Liver (tissue), 9 donors: ENCODE measurements around the gene MYO9A. TPM values are rescaled to one million over a fixed set of nuclear protein-coding genes. Genes with fewer than 3 reads are reported as not detected.

Source experiments
- DNase-seq: peaks from one replicate; pipeline ENCODE4 v3.0.0-alpha.2; 2017; ENCODE audit warnings: low spot score
- H3K27ac ChIP-seq, 2 donors: one replicate each; pipeline ENCODE4 v1.7.0; 2013; ENCODE audit warnings: inconsistent platforms in 2 of 2, low read length in 2 of 2, control low read depth in 1 of 2, low read depth in 1 of 2, mild to moderate bottlenecking in 1 of 2
- H3K27me3 ChIP-seq, 4 donors: one replicate each; pipeline versions ENCODE4 v1.6.1 to v1.7.0; 2013; ENCODE audit warnings: low read length in 3 of 4, inconsistent platforms in 1 of 4, mild to moderate bottlenecking in 1 of 4, moderate library complexity in 1 of 4; ENCODE audit not compliant: control insufficient read depth in 4 of 4, insufficient read depth in 4 of 4
- H3K36me3 ChIP-seq, 4 donors: one replicate each; pipeline versions ENCODE4 v1.6.1 to v1.7.0; 2013; ENCODE audit warnings: low read length in 3 of 4, mild to moderate bottlenecking in 3 of 4, low read depth in 1 of 4, moderate library complexity in 1 of 4; ENCODE audit not compliant: control insufficient read depth in 4 of 4, insufficient read depth in 3 of 4
- H3K4me1 ChIP-seq, 4 donors: one replicate each; pipeline versions ENCODE4 v1.6.1 to v1.7.0; 2013; ENCODE audit warnings: low read length in 3 of 4, mild to moderate bottlenecking in 3 of 4, moderate library complexity in 1 of 4; ENCODE audit not compliant: control insufficient read depth in 4 of 4, insufficient read depth in 4 of 4
- H3K4me3 ChIP-seq, 3 donors: one replicate each; pipeline versions ENCODE4 v1.6.1 to v1.7.0; 2013; ENCODE audit warnings: low read length in 3 of 3, control low read depth in 1 of 3, low read depth in 1 of 3, mild to moderate bottlenecking in 1 of 3
- H3K9ac ChIP-seq, 2 donors: one replicate each; pipeline ENCODE4 v1.7.0; 2013; ENCODE audit warnings: low read length in 2 of 2, mild to moderate bottlenecking in 2 of 2, moderate library complexity in 2 of 2, control low read depth in 1 of 2, low read depth in 1 of 2
- H3K9me3 ChIP-seq, 4 donors: one replicate each; pipeline versions ENCODE4 v1.6.1 to v1.7.0; 2013; ENCODE audit warnings: low read length in 3 of 4; ENCODE audit not compliant: control insufficient read depth in 4 of 4
- CTCF ChIP-seq: fragments of 150-350 bp; IDR thresholded peaks from 2 replicates; pipeline ENCODE4 v1.5.1; 2017; ENCODE audit warnings: improper control_type of control experiment, low read depth, low read length; ENCODE audit not compliant: missing input control
- EGR1 ChIP-seq, 2 donors: IDR thresholded peaks; 2 replicates each; pipeline ENCODE4 v1.6.1; 2016 to 2018; ENCODE audit warnings: antibody characterized with exemption in 2 of 2, low read depth in 2 of 2
- FOXA1 ChIP-seq: IDR thresholded peaks from 2 replicates; pipeline ENCODE4 v1.6.1; 2016; ENCODE audit warnings: antibody characterized with exemption
- FOXA2 ChIP-seq: IDR thresholded peaks from 2 replicates; pipeline ENCODE4 v1.6.1; 2016; ENCODE audit warnings: antibody characterized with exemption
- GABPA ChIP-seq, 2 donors: IDR thresholded peaks in 1 of 2; conservative IDR thresholded peaks in 1 of 2; 2 replicates each; pipeline ENCODE4 v1.6.1; 2016; ENCODE audit warnings: antibody characterized with exemption in 2 of 2, mild to moderate bottlenecking in 1 of 2, moderate library complexity in 1 of 2
- HNF4G ChIP-seq: IDR thresholded peaks from 2 replicates; pipeline ENCODE4 v1.6.1; 2016; ENCODE audit warnings: antibody characterized with exemption
- JUND ChIP-seq, 2 donors: IDR thresholded peaks; 2 replicates each; pipeline ENCODE4 v1.6.1; 2016; ENCODE audit warnings: antibody characterized with exemption in 2 of 2
- MAX ChIP-seq: IDR thresholded peaks from 2 replicates; pipeline ENCODE4 v1.6.1; 2016; ENCODE audit warnings: antibody characterized with exemption
- NR2F2 ChIP-seq: IDR thresholded peaks from 2 replicates; pipeline ENCODE4 v1.6.1; 2016; ENCODE audit warnings: antibody characterized with exemption
- RAD21 ChIP-seq, 2 donors: IDR thresholded peaks; 2 replicates each; pipeline ENCODE4 v1.6.1; 2016; ENCODE audit warnings: antibody characterized with exemption in 2 of 2, mild to moderate bottlenecking in 2 of 2
- REST ChIP-seq: IDR thresholded peaks from 2 replicates; pipeline ENCODE4 v1.6.1; 2016; ENCODE audit warnings: antibody characterized with exemption, mild to moderate bottlenecking
- RXRA ChIP-seq, 2 donors: IDR thresholded peaks; 2 replicates each; pipeline ENCODE4 v1.6.1; 2017 to 2018; ENCODE audit warnings: antibody characterized with exemption in 2 of 2, mild to moderate bottlenecking in 1 of 2
- SP1 ChIP-seq: IDR thresholded peaks from 2 replicates; pipeline ENCODE4 v1.6.1; 2018; ENCODE audit warnings: antibody characterized with exemption, mild to moderate bottlenecking
- TAF1 ChIP-seq: conservative IDR thresholded peaks from 2 replicates; pipeline ENCODE4 v1.6.1; 2016; ENCODE audit warnings: antibody characterized with exemption, mild to moderate bottlenecking
- YY1 ChIP-seq: IDR thresholded peaks from 2 replicates; pipeline ENCODE4 v1.6.1; 2016; ENCODE audit warnings: antibody characterized with exemption, mild to moderate bottlenecking
- ZBTB33 ChIP-seq: IDR thresholded peaks from 2 replicates; pipeline ENCODE4 v1.6.1; 2016; ENCODE audit warnings: antibody characterized with exemption
- WGBS: extraction: QIAGEN DNeasy Blood & Tissue Kit; methylation state at CpG from one replicate; pipeline ENCODE4 v1.1.7; 2013; 5-methylcytosine and 5-hydroxymethylcytosine counted together
- polyA plus RNA-seq, 2 donors: library from polyadenylated mRNA; stranded (reverse) in 1 of 2; unstranded in 1 of 2; fragments of 200-250 nt in 1 of 2; fragments of >200 nt in 1 of 2; fragmentation: Nextera tagmentation in 1 of 2; extraction: Ambion mirVana in 1 of 2; gene quantifications; one replicate each; pipeline versions ENCODE4 v1.2.1 to v1.2.3, GENCODE V29; 2013 to 2015
- total RNA-seq, 2 donors: library from RNA; depleted of rRNA; stranded (reverse); fragments of >200 nt; gene quantifications; one replicate each; pipeline ENCODE4 v1.2.3, GENCODE V29; 2014
- donor health status: healthy.
- donor health status: healthy.
- donor health status: healthy.
- donor health status: healthy.
- donor health status: healthy.

MYO9A gene
- total and polyA plus RNA-seq, 4 donors = 1.4 to 14.9 (median 8.4) TPM

- Histone ChIP-seq H3K9me3 (no peaks in the 10 kb centered on the region), H3K27ac (no peak overlapping the region), H3K27me3 (no peaks in the 10 kb centered on the region), H3K36me3 (peaks cover 0 to 3% (median 1%) of the 10 kb centered on the region in 4 donors), H3K9ac (no peak overlapping the region), H3K4me1 (no peaks in the 10 kb centered on the region), H3K4me3 (no peak overlapping the region)
- no peak for DNase-seq
- TF ChIP-seq GABPA (IDR thresholded peaks at IDR 0.05 in 1 of 2, conservative IDR thresholded peaks at IDR 0.05 in 1 of 2) = no peak
- TF ChIP-seq JUND (IDR thresholded peaks at IDR 0.05) = no peak
- no peak for TF ChIP-seq ZBTB33
- TF ChIP-seq EGR1 (IDR thresholded peaks at IDR 0.05; ENCODE audit: low read depth in 2 of 2) = no peak
- no peak for TF ChIP-seq YY1
- TF ChIP-seq SP1 = no peak
- TF ChIP-seq FOXA2 = no peak
- no peak for TF ChIP-seq RAD21 (IDR thresholded peaks at IDR 0.05)
- no peak for TF ChIP-seq NR2F2
- no peak for TF ChIP-seq FOXA1
- TF ChIP-seq MAX = no peak
- no peak for TF ChIP-seq TAF1
- TF ChIP-seq HNF4G = no peak
- TF ChIP-seq RXRA (IDR thresholded peaks at IDR 0.05) = no peak
- TF ChIP-seq CTCF = no peak
- 96% methylated on average over 1 of the region's 1 CpG for WGBS
These were observed 67.2 kb downstream of the MYO9A start for GRCh38 chr15:72050700-72051099.

- peaks cover 0 to 4% (median 1%) of the 10 kb centered on the region in 4 donors for H3K36me3 ChIP-seq
- no peak for TF ChIP-seq MAX
- TF ChIP-seq RAD21 (IDR thresholded peaks at IDR 0.05) = no peak
- no peak for TF ChIP-seq RXRA (IDR thresholded peaks at IDR 0.05)
- no peak for TF ChIP-seq JUND (IDR thresholded peaks at IDR 0.05)
- TF ChIP-seq ZBTB33 = no peak
- no peak for TF ChIP-seq REST
- H3K9ac ChIP-seq = no peak overlapping the region
- no peak for DNase-seq
- H3K4me3 ChIP-seq = no peak overlapping the region
- no peak overlapping the region for H3K27ac ChIP-seq
- H3K4me1 ChIP-seq = no peaks in the 10 kb centered on the region
- no peaks in the 10 kb centered on the region for H3K9me3 ChIP-seq
- H3K27me3 ChIP-seq = no peaks in the 10 kb centered on the region
These were observed 70.9 kb downstream of the MYO9A start for GRCh38 chr15:72047020-72047419.
